HS-5 (cell line): ENCODE results near the gene ZNF622.

ENCODE experiments used
- DNase-seq: peaks from one replicate; pipeline ENCODE4 v3.0.0-alpha.2; 2012; ENCODE audit warnings: low read depth

Gene ZNF622

GRCh38 chr5:16430349-16431089 is 35.1 kb downstream of the ZNF622 start:
- no peak for DNase-seq

DNA sequence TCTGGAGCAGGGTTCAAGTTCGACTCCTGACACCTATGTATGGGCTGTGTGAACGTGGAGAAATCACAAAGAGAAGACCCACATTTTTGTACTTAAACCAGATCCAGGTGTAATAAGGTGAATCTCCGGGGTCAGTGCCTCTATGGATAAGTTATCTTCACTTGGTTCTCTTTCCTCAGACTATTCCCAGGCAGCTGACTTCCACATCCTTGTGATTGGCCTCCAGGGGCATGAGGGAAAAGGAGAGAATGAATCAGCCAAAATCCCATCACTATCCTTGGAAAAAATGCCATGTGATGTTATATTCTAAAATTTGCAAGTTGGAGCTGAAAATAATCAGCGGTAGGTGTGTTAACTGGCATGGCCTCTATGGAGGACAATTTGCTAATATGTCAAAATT is 37.2 kb downstream of the ZNF622 start:
- DNase-seq, result no peak

DNA sequence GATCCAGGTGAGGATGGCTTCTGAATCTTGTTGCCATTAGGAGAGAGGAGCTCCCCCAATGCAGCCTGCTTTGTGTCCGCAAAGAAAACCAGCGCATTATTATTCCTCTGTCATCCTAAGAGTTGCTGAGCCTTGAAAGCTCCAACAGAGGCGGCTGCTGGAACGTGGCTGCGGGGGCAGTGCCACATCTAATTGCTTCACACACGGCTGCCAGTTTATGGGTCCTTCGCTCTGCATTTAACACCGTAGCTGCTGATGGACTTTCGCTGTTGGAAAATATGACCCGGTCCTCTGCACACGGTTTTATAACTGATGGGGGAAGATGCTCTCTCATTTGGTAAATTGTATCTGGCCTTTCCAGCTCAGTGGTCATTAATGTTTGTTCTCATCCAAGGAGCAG is 38.0 kb downstream of the ZNF622 start:
- no peak for DNase-seq

- no peak for DNase-seq
Observed at GRCh38 chr5:16418471-16418922, 47.1 kb downstream of the ZNF622 start.

- no peak for DNase-seq
Observed at GRCh38 chr5:16417398-16418074, 48.1 kb downstream of the ZNF622 start.

DNA sequence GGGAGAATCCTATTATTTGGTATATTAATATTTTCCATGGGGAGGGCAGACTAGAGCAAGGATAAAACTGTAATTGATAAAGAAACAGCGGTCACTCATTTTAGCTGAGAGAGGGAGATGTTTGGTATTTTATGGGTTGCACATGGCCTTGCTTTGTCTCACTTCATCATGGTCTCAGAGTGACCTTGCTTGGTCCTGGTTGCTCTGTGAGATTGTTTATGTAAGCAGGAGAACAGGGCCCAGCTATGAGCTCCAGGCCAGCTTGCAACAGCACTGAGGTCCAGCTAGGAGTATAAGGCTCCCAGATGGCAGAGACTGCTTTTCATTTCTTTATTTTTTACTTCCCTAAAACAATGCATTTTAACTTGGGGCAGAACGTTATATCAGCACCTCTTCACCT is 50.7 kb downstream of the ZNF622 start:
- no peak for DNase-seq

DNA sequence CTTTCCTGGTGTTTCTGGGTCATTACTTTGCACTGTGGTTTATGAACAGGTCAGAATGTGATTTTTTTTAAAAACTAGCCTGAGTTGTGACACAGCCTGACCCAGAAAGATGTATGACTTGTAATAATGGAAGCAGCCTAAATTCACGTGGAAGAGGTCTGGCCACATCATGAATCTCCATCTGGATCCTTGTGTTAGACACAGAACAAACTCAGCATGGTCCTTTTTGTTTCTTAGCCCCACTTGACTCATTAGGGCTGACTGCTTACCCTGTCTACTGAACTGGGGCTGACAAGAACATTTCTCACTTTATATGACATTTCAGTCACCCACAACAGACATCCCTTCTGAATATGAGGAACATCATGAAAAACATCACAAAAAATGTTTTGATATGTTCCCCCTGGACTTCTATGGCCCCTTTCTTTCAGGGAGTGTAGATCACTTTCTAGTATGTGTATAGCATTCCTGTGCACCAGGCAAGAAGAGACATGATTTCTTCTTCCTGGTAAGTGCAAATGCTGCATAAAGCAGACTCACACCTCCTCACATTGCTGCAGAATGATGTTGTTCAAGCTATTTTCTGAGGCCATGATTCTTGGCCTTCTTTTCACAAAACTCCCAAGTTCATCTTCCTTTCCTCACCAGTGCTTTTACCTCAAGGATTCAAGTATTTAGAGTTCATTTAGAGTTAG is 52.3 kb downstream of the ZNF622 start:
- DNase-seq, result no peak

GRCh38 chr5:16412556-16412955 is 53.0 kb downstream of the ZNF622 start:
- DNase-seq, result no peak

DNA sequence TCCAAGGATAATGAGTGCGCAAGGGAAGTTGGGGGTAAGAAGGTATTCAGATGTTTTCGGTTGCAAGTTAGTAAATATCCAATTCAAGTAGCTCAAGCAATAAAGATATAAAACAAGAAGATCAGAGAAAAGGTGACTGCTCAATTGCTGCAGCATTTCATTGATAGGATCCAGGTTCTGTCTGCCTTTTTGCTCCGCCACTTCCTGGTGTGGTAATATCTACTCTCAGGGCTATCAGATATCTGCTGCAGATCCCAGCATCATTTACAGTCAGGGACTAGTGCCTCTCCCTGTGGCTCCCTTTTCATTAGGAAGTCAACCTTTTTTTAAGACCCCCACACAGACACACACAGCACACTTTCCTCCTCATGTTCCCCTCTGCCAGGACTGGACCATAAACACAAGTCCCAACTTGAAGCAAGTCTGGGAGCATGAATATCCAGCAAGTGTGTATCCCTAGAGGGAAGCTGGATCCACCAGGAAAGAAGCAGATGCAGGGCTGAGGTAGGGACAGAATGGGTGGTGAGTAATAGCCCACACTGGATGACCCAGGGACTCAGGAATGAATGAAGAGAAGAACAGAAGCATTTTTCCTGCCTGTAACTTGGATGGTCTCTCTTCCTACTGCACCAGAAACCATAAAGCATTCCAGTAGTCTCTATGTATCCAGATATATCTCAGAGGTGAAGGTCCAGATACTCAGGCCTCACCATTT is 53.7 kb downstream of the ZNF622 start:
- peak; percentile 55 for DNase-seq

- DNase-seq, result no peak
Observed at GRCh38 chr5:16411235-16411634, 54.4 kb downstream of the ZNF622 start.

- DNase-seq, result no peak
Observed at GRCh38 chr5:16410338-16410737, 55.3 kb downstream of the ZNF622 start.

GRCh38 chr5:16406630-16407029 is 59.0 kb downstream of the ZNF622 start:
- no peak for DNase-seq

DNA sequence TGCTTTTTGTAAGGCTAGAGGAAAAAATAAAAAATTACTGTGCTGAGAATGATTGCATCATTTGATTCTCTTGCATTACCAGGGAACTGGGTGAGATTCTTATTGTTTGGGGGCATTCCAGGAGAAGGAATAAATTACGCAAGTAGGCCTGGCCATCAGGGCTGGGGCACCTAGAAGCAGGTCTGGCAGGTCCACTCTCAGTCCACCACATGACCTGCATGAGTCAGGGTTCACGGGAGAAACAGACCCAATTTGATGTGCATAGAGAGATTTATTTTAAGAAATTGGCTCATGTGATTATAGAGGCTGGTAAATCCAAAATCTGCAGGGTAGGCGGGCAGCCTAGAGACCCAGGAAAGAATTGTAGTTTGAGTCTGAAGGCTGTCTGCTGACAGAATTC is 59.6 kb downstream of the ZNF622 start:
- DNase-seq, result no peak
